Endothelial cell of umbilical vein (primary cell): ENCODE results near the gene ANKLE2. TPM values are rescaled to one million over a fixed set of nuclear protein-coding genes. Genes with fewer than 3 reads are reported as not detected.

Experiments
- BruUV-seq: library from RNA; stranded (reverse); fragments of 400-500 nt; replicated peaks from 2 replicates; lab custom pipeline; 2021; lab: Mats Ljungman, UMichigan
- CTCF ChIA-PET: fragments of 300-600, 350-600 bp; sonication (Branson Sonifier 250); formaldehyde crosslinking; loops from one replicate; lab custom pipeline; 2021; ENCODE audit warnings: antibody characterized with exemption, inconsistent platforms; lab: Charles Lee
- POLR2A ChIA-PET: fragments of 300-600, 350-600 bp; sonication (Branson Sonifier 250); formaldehyde crosslinking; loops from one replicate; lab custom pipeline; 2021; ENCODE audit warnings: antibody characterized with exemption, inconsistent platforms; lab: Charles Lee
- DNase-seq: peaks from one replicate; pipeline ENCODE4 v3.0.0-alpha.2; 2011; ENCODE audit warnings: low read depth, low spot score
- FAIRE-seq: peaks from 2 replicates; lab custom pipeline; 2011; peaks lifted over from hg19 to GRCh38; lab: Jason Lieb, UNC
- H2AFZ ChIP-seq: 2 replicates; pipeline ENCODE4 v1.6.0; 2012; ENCODE audit warnings: low read depth, low read length, control low read depth, inconsistent platforms
- H3K27ac ChIP-seq: 2 replicates; pipeline ENCODE4 v1.5.1; 2011; ENCODE audit warnings: low read depth, mild to moderate bottlenecking, control low read depth, low read length, moderate library complexity; ENCODE audit not compliant: insufficient read depth
- H3K27me3 ChIP-seq, 2 experiments: 2 replicates each; pipeline versions ENCODE4 v1.6.0 to v1.6.1; 2011; ENCODE audit warnings: low read length in 2 of 2, mixed read lengths in 1 of 2; ENCODE audit not compliant: control insufficient read depth in 2 of 2, insufficient read depth in 2 of 2
- H3K36me3 ChIP-seq, 2 experiments: 2 replicates in 1 of 2; 3 replicates in 1 of 2; pipeline ENCODE4 v1.5.1; 2011; ENCODE audit warnings: low read length in 2 of 2, mild to moderate bottlenecking in 1 of 2, moderate library complexity in 1 of 2; ENCODE audit not compliant: control insufficient read depth in 2 of 2, insufficient read depth in 2 of 2; ENCODE audit errors: extremely low read depth in 1 of 2
- H3K4me1 ChIP-seq: 3 replicates; pipeline ENCODE4 v1.5.1; 2011; ENCODE audit warnings: mild to moderate bottlenecking, low read length; ENCODE audit not compliant: control insufficient read depth, insufficient read depth; ENCODE audit errors: extremely low read depth
- H3K4me2 ChIP-seq: 2 replicates; pipeline ENCODE4 v1.6.1; 2011; ENCODE audit warnings: low read length, control low read depth, mixed read lengths; ENCODE audit not compliant: insufficient read depth
- H3K4me3 ChIP-seq, 3 experiments: fragments of 200-600 bp in 1 of 3; sonication (generic), shearing (Covaris generic) in 1 of 3; replicated peaks in 1 of 3; 2 replicates each; pipeline ENCODE4 v1.5.1; 2011 to 2016; ENCODE audit warnings: control low read depth in 3 of 3, low read length in 3 of 3, mild to moderate bottlenecking in 2 of 3, inconsistent platforms in 1 of 3, low read depth in 1 of 3, moderate library complexity in 1 of 3; ENCODE audit not compliant: insufficient read depth in 1 of 3
- H3K79me2 ChIP-seq: 2 replicates; pipeline ENCODE4 v1.6.0; 2012; ENCODE audit warnings: low read length, inconsistent platforms; ENCODE audit not compliant: control insufficient read depth, insufficient read depth
- H3K9ac ChIP-seq: replicated peaks from 2 replicates; pipeline ENCODE3; 2011; ENCODE audit warnings: low read length, control low read depth; ENCODE audit not compliant: insufficient read depth; ENCODE audit errors: extremely low read depth
- H3K9me1 ChIP-seq: replicated peaks from 3 replicates; pipeline ENCODE4 v1.6.0; 2011; ENCODE audit warnings: mild to moderate bottlenecking, low read length; ENCODE audit not compliant: control insufficient read depth, insufficient read depth; ENCODE audit errors: extremely low read depth
- H3K9me3 ChIP-seq: replicated peaks from 2 replicates; pipeline ENCODE4 v1.5.1; 2012; ENCODE audit warnings: low read length, inconsistent platforms; ENCODE audit not compliant: control insufficient read depth, insufficient read depth
- H4K20me1 ChIP-seq: replicated peaks from 2 replicates; pipeline ENCODE3; 2011; ENCODE audit warnings: mild to moderate bottlenecking, low read length; ENCODE audit not compliant: control insufficient read depth, insufficient read depth; ENCODE audit errors: extremely low read depth
- CTCF ChIP-seq, 2 donors: IDR thresholded peaks; 1 replicate in 1 of 2; 2 replicates in 1 of 2; pipeline ENCODE4 v1.5.1; 2011; ENCODE audit warnings: low read length in 2 of 2, mild to moderate bottlenecking in 2 of 2, moderate library complexity in 2 of 2, control low read depth in 1 of 2, inconsistent platforms in 1 of 2, low read depth in 1 of 2; ENCODE audit not compliant: insufficient read depth in 1 of 2; ENCODE audit errors: extremely low read depth in 1 of 2
- EZH2 ChIP-seq: IDR thresholded peaks from 2 replicates; pipeline ENCODE4 v1.6.1; 2012; ENCODE audit warnings: borderline replicate concordance, low read depth, mild to moderate bottlenecking, moderate library complexity, low read length, inconsistent platforms; ENCODE audit not compliant: severe bottlenecking
- FOS ChIP-seq: IDR thresholded peaks from 2 replicates; pipeline ENCODE4 v1.6.1; 2011; ENCODE audit warnings: mild to moderate bottlenecking, low read length, moderate library complexity, borderline replicate concordance; ENCODE audit not compliant: insufficient read depth
- GATA2 ChIP-seq: IDR thresholded peaks from 2 replicates; pipeline ENCODE4 v1.7.0; 2011; ENCODE audit warnings: low read depth, mild to moderate bottlenecking, moderate library complexity, mixed read lengths, low read length; ENCODE audit not compliant: insufficient read length, insufficient read depth
- JUN ChIP-seq: IDR thresholded peaks from 2 replicates; pipeline ENCODE4 v1.6.1; 2011; ENCODE audit warnings: borderline replicate concordance, low read depth; ENCODE audit not compliant: insufficient read length, insufficient read depth
- MAX ChIP-seq: IDR thresholded peaks from 2 replicates; pipeline ENCODE4 v1.6.1; 2011; ENCODE audit not compliant: insufficient read depth, insufficient read length
- MYC ChIP-seq: IDR thresholded peaks from one replicate; pipeline ENCODE4 v1.6.1; 2011; ENCODE audit warnings: mild to moderate bottlenecking, low read depth, low read length
- POLR2A ChIP-seq: IDR thresholded peaks from 2 replicates; pipeline ENCODE4 v1.6.1; 2012; ENCODE audit warnings: low read depth, mild to moderate bottlenecking, control low read depth, low read length
- POLR2AphosphoS5 ChIP-seq: IDR thresholded peaks from 2 replicates; pipeline ENCODE4 v1.6.1; 2012; ENCODE audit warnings: low read depth, mild to moderate bottlenecking, control low read depth, low read length, moderate library complexity; ENCODE audit not compliant: insufficient read depth
- dilution Hi-C: fragments of 300-500 bp; cut with MboI; formaldehyde crosslinking; loops from one replicate; pipeline ENCODE4 v1.15.0; 2019; ENCODE audit warnings: low sequenced_read_pairs; ENCODE audit not compliant: extremely low pct_ligation_motif_present
- intact Hi-C: fragments of 100-400 bp; cut with micrococcal nuclease; formaldehyde crosslinking; loops from one replicate; pipeline ENCODE4 v1.10.0; 2022
- polyA plus RNA-seq, 4 experiments: library from polyadenylated mRNA; depleted of rRNA in 3 of 4; stranded (reverse) in 3 of 4; unstranded in 1 of 4; fragments of >200 nt; gene quantifications; 2 replicates each; pipeline versions ENCODE4 v1.2.1 to v1.2.3, GENCODE V29; 2011 to 2012; ENCODE audit warnings: missing spikeins in 1 of 4
- total RNA-seq: library from RNA; stranded (reverse); gene quantifications from 2 replicates; pipeline ENCODE4 v1.2.3, GENCODE V29; 2021

The ANKLE2 gene
- total and polyA plus RNA-seq, 2 donors (not counting 3 experiments of a cell fraction or from before 2014, with no cell fraction given): 75.8 to 112 TPM

- Histone ChIP-seq H3K4me2 (no peak overlapping the region), H3K4me3 (no peak overlapping the region), H3K9ac (no peak overlapping the region), H2AFZ (no peak overlapping the region), H3K79me2 (peaks cover 28% of the 10 kb centered on the region), H4K20me1 (no peaks in the 10 kb centered on the region), H3K27me3 (no peaks in the 10 kb centered on the region), H3K27ac (no peak overlapping the region), H3K4me1 (no peaks in the 10 kb centered on the region), H3K9me3 (no peaks in the 10 kb centered on the region), H3K36me3 (peaks cover 7 to 39% of the 10 kb centered on the region in 2 experiments), H3K9me1 (no peaks in the 10 kb centered on the region)
- ChIA-PET POLR2A (no interaction called here), CTCF (interaction anchor here (0.6 kb wide), 1 partner anchor 881 kb away, joined by 3 read pairs; no protein-coding TSS in a partner anchor)
- FAIRE-seq (no peak), DNase-seq (no peak)
- BruUV-seq: no TSS peak
- intact Hi-C loops (no loop called here), dilution Hi-C loops (no loop called here)
- TF ChIP-seq JUN (no peak), POLR2AphosphoS5 (no peak), GATA2 (no peak), FOS (no peak), CTCF (IDR thresholded peaks at IDR 0.05; ENCODE audit: extremely low read depth in 1 of 2, insufficient read depth in 1 of 2, low read depth in 1 of 2, low read length in 2 of 2) (no peak), MYC (no peak), POLR2A (no peak), MAX (no peak), EZH2 (no peak)
Observed at GRCh38 chr12:132717011-132717410, 44.6 kb downstream of the ANKLE2 start.
